Measurements from ENCODE around the gene ULBP1.

DNA sequence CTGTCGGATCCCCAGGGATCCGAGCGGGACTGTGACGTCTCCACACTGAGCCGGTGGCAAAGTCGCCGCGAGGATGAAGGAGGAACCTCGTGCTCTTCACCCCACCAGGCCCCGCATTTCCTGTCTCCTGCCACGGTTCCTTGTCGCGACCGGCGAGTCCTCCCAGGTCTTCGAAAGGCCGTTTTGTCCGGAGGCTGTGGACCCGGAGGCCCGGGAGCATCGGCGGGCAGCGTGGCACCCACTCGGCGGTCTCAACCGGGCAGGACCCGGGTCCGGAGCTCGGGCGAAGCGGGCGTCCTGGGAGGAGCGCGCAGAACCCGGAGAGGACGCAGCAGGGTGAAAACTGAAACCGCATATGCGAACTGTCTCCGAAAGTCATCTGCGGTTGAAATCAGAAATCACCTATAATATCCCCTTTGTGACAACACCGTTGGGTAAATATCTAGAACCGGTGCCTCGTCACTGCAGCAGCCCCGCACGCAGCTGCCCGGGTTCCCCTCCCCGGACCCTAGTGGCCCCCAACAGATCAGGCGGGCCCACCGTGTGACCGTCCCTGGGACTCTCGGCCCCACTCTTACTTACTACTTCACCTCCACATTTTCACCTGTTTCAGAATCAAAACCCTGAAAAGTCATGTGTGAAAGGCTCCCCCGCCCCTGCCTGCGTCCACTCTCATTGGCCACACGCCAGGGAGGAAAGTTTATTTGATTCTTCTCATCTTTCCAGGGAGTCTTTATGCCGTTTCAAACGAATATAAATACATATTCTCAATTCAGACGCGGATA is 25.0 kb upstream of the ULBP1 start:
- TF ChIP-seq TEAD4 (CRISPR knock-in tag; IDR thresholded peaks at IDR 0.05) (no peak), ELF4 (CRISPR knock-in tag; IDR thresholded peaks at IDR 0.05; ENCODE audit: low read depth) (no peak)
- TF ChIP-seq, protein P1, sequence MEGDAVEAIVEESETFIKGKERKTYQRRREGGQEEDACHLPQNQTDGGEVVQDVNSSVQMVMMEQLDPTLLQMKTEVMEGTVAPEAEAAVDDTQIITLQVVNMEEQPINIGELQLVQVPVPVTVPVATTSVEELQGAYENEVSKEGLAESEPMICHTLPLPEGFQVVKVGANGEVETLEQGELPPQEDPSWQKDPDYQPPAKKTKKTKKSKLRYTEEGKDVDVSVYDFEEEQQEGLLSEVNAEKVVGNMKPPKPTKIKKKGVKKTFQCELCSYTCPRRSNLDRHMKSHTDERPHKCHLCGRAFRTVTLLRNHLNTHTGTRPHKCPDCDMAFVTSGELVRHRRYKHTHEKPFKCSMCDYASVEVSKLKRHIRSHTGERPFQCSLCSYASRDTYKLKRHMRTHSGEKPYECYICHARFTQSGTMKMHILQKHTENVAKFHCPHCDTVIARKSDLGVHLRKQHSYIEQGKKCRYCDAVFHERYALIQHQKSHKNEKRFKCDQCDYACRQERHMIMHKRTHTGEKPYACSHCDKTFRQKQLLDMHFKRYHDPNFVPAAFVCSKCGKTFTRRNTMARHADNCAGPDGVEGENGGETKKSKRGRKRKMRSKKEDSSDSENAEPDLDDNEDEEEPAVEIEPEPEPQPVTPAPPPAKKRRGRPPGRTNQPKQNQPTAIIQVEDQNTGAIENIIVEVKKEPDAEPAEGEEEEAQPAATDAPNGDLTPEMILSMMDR (IDR thresholded peaks at IDR 0.05), result no peak

Data from WTC11 (cell line).